Neural cell (in vitro differentiated cells): ENCODE measurements around the gene JMJD1C. TPM values are rescaled to one million over a fixed set of nuclear protein-coding genes. Genes with fewer than 3 reads are reported as not detected.

Experiments used
- H2AFZ ChIP-seq: fragments of 200-600, 300-800 bp; sonication (generic), shearing (Covaris generic); 2 replicates; pipeline ENCODE4 v1.6.0; 2014; ENCODE audit warnings: low read depth, mild to moderate bottlenecking, antibody characterized with exemption, low read length, moderate library complexity
- H3F3A ChIP-seq: fragments of 200-600 bp; shearing (Covaris generic); 2 replicates; pipeline ENCODE4 v1.6.1; 2016; ENCODE audit warnings: mild to moderate bottlenecking, moderate library complexity, mixed read lengths, antibody characterized with exemption, low read length; ENCODE audit not compliant: insufficient read depth, poor library complexity, severe bottlenecking
- H3K27ac ChIP-seq: fragments of 200-600, 300-800 bp; sonication (generic), shearing (Covaris generic); 2 replicates; pipeline ENCODE4 v1.5.1; 2014; ENCODE audit warnings: mild to moderate bottlenecking, low read length, moderate library complexity
- H3K27me3 ChIP-seq: fragments of 300-800, 200-600 bp; sonication (generic), shearing (Covaris generic); 2 replicates; pipeline ENCODE4 v1.6.0; 2014; ENCODE audit warnings: mild to moderate bottlenecking, low read depth, low read length, moderate library complexity; ENCODE audit not compliant: insufficient read depth
- H3K36me3 ChIP-seq: fragments of 300-800, 200-600 bp; sonication (generic), shearing (Covaris generic); 2 replicates; pipeline ENCODE4 v1.5.1; 2014; ENCODE audit warnings: mild to moderate bottlenecking, antibody characterized with exemption, low read length, moderate library complexity; ENCODE audit not compliant: insufficient read depth
- H3K4me2 ChIP-seq: fragments of 300-800, 200-600 bp; sonication (generic), shearing (Covaris generic); 2 replicates; pipeline ENCODE4 v1.6.0; 2014; ENCODE audit warnings: mild to moderate bottlenecking, low read length
- H3K4me3 ChIP-seq: fragments of 300-800, 200-600 bp; sonication (generic), shearing (Covaris generic); 2 replicates; pipeline ENCODE4 v1.5.1; 2014; ENCODE audit warnings: mild to moderate bottlenecking, low read length, moderate library complexity
- H3K79me2 ChIP-seq: fragments of 200-600 bp; shearing (Covaris generic); replicated peaks from 2 replicates; pipeline ENCODE4 v1.6.0; 2014; ENCODE audit warnings: mild to moderate bottlenecking, low read length, moderate library complexity; ENCODE audit not compliant: insufficient read depth
- H3K9ac ChIP-seq: fragments of 300-800, 200-600 bp; sonication (generic), shearing (Covaris generic); 2 replicates; pipeline ENCODE4 v1.6.1; 2016; ENCODE audit warnings: mild to moderate bottlenecking, low read length, mixed read lengths
- H3K9me2 ChIP-seq: fragments of 200-600 bp; shearing (Covaris generic); 2 replicates; pipeline ENCODE4 v1.6.1; 2016; ENCODE audit warnings: mild to moderate bottlenecking, low read length, mixed read lengths; ENCODE audit not compliant: insufficient read depth
- H3K9me3 ChIP-seq: fragments of 200-600, 300-800 bp; sonication (generic), shearing (Covaris generic); 2 replicates; pipeline ENCODE4 v1.6.1; 2016; ENCODE audit warnings: mild to moderate bottlenecking, mixed run types, low read length, moderate library complexity, mixed read lengths
- H4K20me1 ChIP-seq: fragments of 200-600 bp; shearing (Covaris generic); 2 replicates; pipeline ENCODE4 v1.6.1; 2016; ENCODE audit warnings: mild to moderate bottlenecking, mixed run types; ENCODE audit not compliant: insufficient read depth
- CTCF ChIP-seq: fragments of 450-650 bp; IDR thresholded peaks from 2 replicates; pipeline ENCODE4 v1.5.1; 2014; ENCODE audit warnings: antibody characterized with exemption, mild to moderate bottlenecking, moderate library complexity; ENCODE audit not compliant: poor library complexity, severe bottlenecking
- EP300 ChIP-seq: fragments of 450-650 bp; conservative IDR thresholded peaks from 2 replicates; pipeline ENCODE4 v1.6.1; 2014; ENCODE audit warnings: antibody characterized with exemption, mild to moderate bottlenecking, moderate library complexity; ENCODE audit not compliant: poor library complexity, severe bottlenecking
- EZH2 ChIP-seq: fragments of 200-600, 300-800 bp; shearing (Covaris generic), sonication (generic); IDR thresholded peaks from 2 replicates; pipeline ENCODE4 v1.6.1; 2014; ENCODE audit warnings: antibody characterized with exemption, low read length, borderline replicate concordance, mild to moderate bottlenecking; ENCODE audit not compliant: insufficient read depth, poor library complexity, severe bottlenecking
- MXI1 ChIP-seq: fragments of 450-650 bp; conservative IDR thresholded peaks from 2 replicates; pipeline ENCODE4 v1.6.1; 2014; ENCODE audit warnings: antibody characterized with exemption, mild to moderate bottlenecking; ENCODE audit not compliant: poor library complexity, severe bottlenecking
- POLR2AphosphoS5 ChIP-seq: IDR thresholded peaks from 2 replicates; pipeline ENCODE4 v1.6.1; 2012
- RAD21 ChIP-seq: fragments of 450-650 bp; conservative IDR thresholded peaks from 2 replicates; pipeline ENCODE4 v1.6.1; 2014; ENCODE audit warnings: antibody characterized with exemption, mild to moderate bottlenecking, moderate library complexity
- REST ChIP-seq: IDR thresholded peaks from 2 replicates; pipeline ENCODE4 v1.6.1; 2012; ENCODE audit warnings: borderline replicate concordance
- SMC3 ChIP-seq: fragments of 450-650 bp; conservative IDR thresholded peaks from 2 replicates; pipeline ENCODE4 v1.6.1; 2014; ENCODE audit warnings: antibody characterized with exemption, mild to moderate bottlenecking, moderate library complexity; ENCODE audit not compliant: poor library complexity
- TAF1 ChIP-seq: IDR thresholded peaks from 2 replicates; pipeline ENCODE4 v1.6.1; 2012; ENCODE audit warnings: low read depth
- polyA plus RNA-seq: library from polyadenylated mRNA; depleted of rRNA; stranded (reverse); fragments of >200 nt; gene quantifications from 2 replicates; pipeline ENCODE4 v1.2.3, GENCODE V29; 2014

The JMJD1C gene
- polyA plus RNA-seq, 1 donor from 2014 or later = 108 TPM

GRCh38 chr10:63369711-63370110, 96.1 kb downstream of the JMJD1C start:
- Histone ChIP-seq H3K27ac (no peak overlapping the region), H4K20me1 (no peaks in the 10 kb centered on the region), H3K9ac (no peak overlapping the region), H2AFZ (no peak overlapping the region), H3K4me2 (no peak overlapping the region), H3K36me3 (no peaks in the 10 kb centered on the region), H3K27me3 (no peaks in the 10 kb centered on the region), H3K9me3 (no peaks in the 10 kb centered on the region), H3K79me2 (peaks cover 3% of the 10 kb centered on the region), H3K4me3 (no peak overlapping the region), H3F3A (no peaks in the 10 kb centered on the region), H3K9me2 (no peaks in the 10 kb centered on the region)
- no peak for TF ChIP-seq EP300
- no peak for TF ChIP-seq RAD21
- TF ChIP-seq POLR2AphosphoS5 = no peak
- TF ChIP-seq SMC3 = no peak
- no peak for TF ChIP-seq EZH2
- no peak for TF ChIP-seq CTCF
- TF ChIP-seq TAF1 = no peak
- no peak for TF ChIP-seq REST
- no peak for TF ChIP-seq MXI1

GRCh38 chr10:63368365-63368764, 97.4 kb downstream of the JMJD1C start:
- Histone ChIP-seq H3K27ac (no peak overlapping the region), H3K9me3 (no peaks in the 10 kb centered on the region), H2AFZ (no peak overlapping the region), H3K27me3 (no peaks in the 10 kb centered on the region), H3K36me3 (no peaks in the 10 kb centered on the region), H3F3A (no peaks in the 10 kb centered on the region), H3K4me3 (no peak overlapping the region), H3K4me2 (no peak overlapping the region), H4K20me1 (no peaks in the 10 kb centered on the region), H3K79me2 (no peaks in the 10 kb centered on the region), H3K9me2 (no peaks in the 10 kb centered on the region), H3K9ac (no peak overlapping the region)
- TF ChIP-seq TAF1 = no peak
- no peak for TF ChIP-seq RAD21
- no peak for TF ChIP-seq EZH2
- TF ChIP-seq REST = no peak
- no peak for TF ChIP-seq EP300
- TF ChIP-seq SMC3 = no peak
- TF ChIP-seq MXI1 = no peak
- no peak for TF ChIP-seq POLR2AphosphoS5
- TF ChIP-seq CTCF = no peak
